ENCODE results near the gene UBAC2. TPM values are rescaled to one million over a fixed set of nuclear protein-coding genes. Genes with fewer than 3 reads are reported as not detected.
A peak's percentile ranks its signal among the peaks of the same experiment; 100 is the strongest.
"Not testable (repeated sequence)": the region's sequence is repeated elsewhere in the genome, so short reads cannot be mapped to it uniquely, and the experiment has no call there.

UBAC2 gene
- total RNA-seq, 2 donors from 2014 or later = 52.4 to 55.6 TPM

GRCh38 chr13:99218969-99219368 is 18.3 kb downstream of the UBAC2 start:
- peak; percentile 48 to 60 for DNase-seq (ENCODE audit: low spot score in 2 of 2)
- ATAC-seq = peak; percentile 70 to 81
- peak overlapping the region; percentile 95 for H3K27ac Mint-ChIP-seq
- no peaks in the 10 kb centered on the region for H3K9me3 Mint-ChIP-seq
- H3K36me3 Mint-ChIP-seq = peaks cover 15 to 30% of the 10 kb centered on the region in 2 donors

DNA sequence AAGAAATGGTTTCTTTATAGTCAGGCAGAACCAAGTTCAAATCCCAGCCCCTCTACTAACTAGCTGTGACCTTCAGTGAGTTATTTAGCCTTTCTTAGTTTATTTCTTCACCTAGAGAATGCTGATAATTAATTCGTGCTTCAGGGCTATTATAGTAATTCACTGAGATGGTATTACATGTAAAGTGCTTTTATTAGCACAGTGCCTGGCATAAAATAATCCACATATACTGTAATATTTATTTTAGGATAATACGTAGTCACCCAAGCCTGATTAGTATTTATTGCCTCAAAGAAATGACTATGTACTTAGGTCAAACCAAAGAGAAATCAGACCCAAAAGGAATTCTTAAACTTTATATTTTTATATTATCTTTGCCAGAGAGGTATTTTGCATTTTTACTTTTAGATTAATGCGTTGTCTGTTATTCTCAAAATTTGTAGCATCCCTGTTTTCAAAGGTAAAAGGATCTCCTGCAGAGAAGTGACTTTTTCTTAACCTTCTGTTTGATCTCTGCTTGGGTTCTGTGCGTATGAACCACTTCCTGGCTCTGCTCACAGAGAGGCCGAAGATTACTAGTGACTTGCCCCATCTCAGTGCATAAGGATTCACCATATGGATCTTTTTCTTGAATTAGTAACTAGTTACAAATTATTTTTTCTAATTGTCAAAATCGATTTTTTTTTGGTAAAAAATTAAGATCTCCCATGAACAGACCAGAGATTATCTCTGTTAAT is 19.7 kb downstream of the UBAC2 start:
- peaks cover 15 to 30% of the 10 kb centered on the region in 2 donors for H3K36me3 Mint-ChIP-seq
- H3K27ac Mint-ChIP-seq = peak overlapping the region in 1 of 2 donors; percentile 37
- DNase-seq (ENCODE audit: low spot score in 2 of 2) (no peak), ATAC-seq (no peak)
- H3K9me3 Mint-ChIP-seq = no peaks in the 10 kb centered on the region

GRCh38 chr13:99221567-99222239 is 21.0 kb downstream of the UBAC2 start:
- ATAC-seq (peak in 1 of 2 donors; percentile 8), DNase-seq (ENCODE audit: low spot score in 2 of 2) (no peak)
- H3K27ac Mint-ChIP-seq = peak overlapping the region; percentile 36 to 73
- H3K9me3 Mint-ChIP-seq = no peaks in the 10 kb centered on the region
- H3K36me3 Mint-ChIP-seq = peaks cover 20 to 36% of the 10 kb centered on the region in 2 donors

GRCh38 chr13:99223587-99223986 is 22.9 kb downstream of the UBAC2 start:
- ATAC-seq (no peak), DNase-seq (ENCODE audit: low spot score in 2 of 2) (no peak)
- peak overlapping the region in 1 of 2 donors; percentile 22 for H3K27ac Mint-ChIP-seq
- H3K9me3 Mint-ChIP-seq = no peaks in the 10 kb centered on the region
- H3K36me3 Mint-ChIP-seq = peaks cover 12 to 25% of the 10 kb centered on the region in 2 donors

DNA sequence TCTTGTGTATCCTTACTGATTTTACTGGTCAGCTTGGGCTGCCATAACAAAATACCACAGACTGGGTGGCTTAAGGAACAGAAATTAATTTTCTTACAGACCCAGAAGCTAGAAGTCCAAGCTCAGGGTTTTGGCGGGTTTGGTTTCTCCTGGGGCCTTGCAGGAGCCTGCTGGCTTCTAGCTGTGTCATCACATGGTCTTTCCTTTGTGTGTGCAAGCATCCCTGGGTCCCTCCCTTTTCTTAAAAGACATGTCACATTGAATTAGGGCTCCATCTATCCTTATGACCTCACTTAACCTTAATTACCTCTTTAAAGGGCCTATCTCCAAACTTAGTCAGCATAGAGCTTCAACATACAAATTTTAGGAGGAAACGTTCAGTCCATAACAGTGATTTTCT is 23.4 kb downstream of the UBAC2 start:
- Mint-ChIP-seq H3K36me3 (peaks cover 12 to 25% of the 10 kb centered on the region in 2 donors), H3K27ac (no peak overlapping the region), H3K9me3 (no peaks in the 10 kb centered on the region)
- DNase-seq (ENCODE audit: low spot score in 2 of 2) (no peak), ATAC-seq (no peak)

- no peak for ATAC-seq
- Mint-ChIP-seq H3K9me3 (no peaks in the 10 kb centered on the region), H3K36me3 (peaks cover 12 to 25% of the 10 kb centered on the region in 2 donors), H3K27ac (no peak overlapping the region)
- DNase-seq (ENCODE audit: low spot score in 2 of 2) = no peak
Observed at GRCh38 chr13:99225078-99225477, 24.4 kb downstream of the UBAC2 start.

DNA sequence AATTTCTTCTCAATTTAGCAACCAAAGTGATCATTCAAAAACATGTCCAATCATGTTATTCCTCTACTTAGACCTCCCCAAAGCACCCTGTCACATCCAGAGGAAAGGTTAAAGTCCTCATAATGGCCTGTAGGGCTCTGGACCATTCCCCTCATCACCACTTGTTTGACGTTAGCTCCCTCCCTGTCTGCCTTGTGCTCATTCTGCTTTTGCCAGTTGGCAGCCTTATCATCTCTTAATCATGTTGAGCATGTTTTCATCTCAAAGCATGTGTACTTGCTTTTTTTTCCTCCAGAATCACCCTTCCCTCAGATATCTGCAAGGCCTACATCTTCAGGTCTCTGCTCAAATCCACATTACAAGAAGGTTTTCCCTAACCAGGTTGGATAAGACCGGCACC is 25.9 kb downstream of the UBAC2 start:
- H3K36me3 Mint-ChIP-seq = peaks cover 12 to 26% of the 10 kb centered on the region in 2 donors
- ATAC-seq = no peak
- DNase-seq (ENCODE audit: low spot score in 2 of 2) = no peak
- no peaks in the 10 kb centered on the region for H3K9me3 Mint-ChIP-seq
- peak overlapping the region in 1 of 2 donors; percentile 3 for H3K27ac Mint-ChIP-seq

- no peaks in the 10 kb centered on the region for H3K9me3 Mint-ChIP-seq
- H3K36me3 Mint-ChIP-seq = peaks cover 5 to 23% of the 10 kb centered on the region in 2 donors
- peak overlapping the region in 1 of 2 donors; percentile 26 for H3K27ac Mint-ChIP-seq
- DNase-seq (ENCODE audit: low spot score in 2 of 2) (no peak), ATAC-seq (peak in 1 of 2 donors; percentile 3)
Observed at GRCh38 chr13:99227331-99227900, 26.8 kb downstream of the UBAC2 start.

DNA sequence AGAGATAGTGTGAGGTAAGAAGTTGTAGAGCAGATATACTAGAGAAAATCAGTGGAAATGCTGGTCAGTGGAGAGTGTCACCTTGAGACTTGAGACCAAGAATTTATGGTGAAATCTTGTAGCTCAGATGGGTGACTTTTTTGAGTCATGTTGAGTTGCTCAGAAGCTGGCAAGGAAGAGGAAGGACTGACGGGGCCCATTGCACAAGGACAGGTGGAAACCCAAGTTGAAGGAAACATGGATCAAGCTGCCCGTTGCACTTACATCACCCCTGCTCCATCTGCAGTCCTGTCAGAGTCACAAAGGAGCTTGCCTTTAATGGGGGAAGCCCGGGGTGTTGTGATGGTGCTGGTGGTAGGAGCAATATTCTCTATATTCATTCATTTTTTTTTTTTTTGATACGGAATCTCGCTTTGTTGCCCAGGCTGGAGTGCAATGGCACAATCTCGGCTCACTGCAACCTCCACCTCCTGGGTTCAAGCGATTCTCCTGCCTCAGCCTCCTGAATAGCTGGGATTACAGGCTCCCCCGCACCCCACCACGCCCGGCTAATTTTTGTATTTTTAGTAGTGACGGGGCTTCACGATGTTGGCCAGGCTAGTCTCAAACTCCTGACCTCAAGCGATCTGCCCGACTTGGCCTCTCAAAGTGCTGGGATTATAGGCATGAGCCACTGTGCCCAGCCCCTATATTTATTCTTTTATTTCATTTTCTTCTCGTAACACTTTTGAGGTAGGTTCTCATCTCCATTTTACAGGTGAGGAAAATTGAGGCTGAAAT is 27.4 kb downstream of the UBAC2 start:
- H3K27ac Mint-ChIP-seq = peak overlapping the region in 1 of 2 donors; percentile 35
- no peak for DNase-seq (ENCODE audit: low spot score in 2 of 2)
- ATAC-seq = peak; percentile 27 to 57
- H3K9me3 Mint-ChIP-seq = no peaks in the 10 kb centered on the region
- H3K36me3 Mint-ChIP-seq = peaks cover 5 to 21% of the 10 kb centered on the region in 2 donors

DNA sequence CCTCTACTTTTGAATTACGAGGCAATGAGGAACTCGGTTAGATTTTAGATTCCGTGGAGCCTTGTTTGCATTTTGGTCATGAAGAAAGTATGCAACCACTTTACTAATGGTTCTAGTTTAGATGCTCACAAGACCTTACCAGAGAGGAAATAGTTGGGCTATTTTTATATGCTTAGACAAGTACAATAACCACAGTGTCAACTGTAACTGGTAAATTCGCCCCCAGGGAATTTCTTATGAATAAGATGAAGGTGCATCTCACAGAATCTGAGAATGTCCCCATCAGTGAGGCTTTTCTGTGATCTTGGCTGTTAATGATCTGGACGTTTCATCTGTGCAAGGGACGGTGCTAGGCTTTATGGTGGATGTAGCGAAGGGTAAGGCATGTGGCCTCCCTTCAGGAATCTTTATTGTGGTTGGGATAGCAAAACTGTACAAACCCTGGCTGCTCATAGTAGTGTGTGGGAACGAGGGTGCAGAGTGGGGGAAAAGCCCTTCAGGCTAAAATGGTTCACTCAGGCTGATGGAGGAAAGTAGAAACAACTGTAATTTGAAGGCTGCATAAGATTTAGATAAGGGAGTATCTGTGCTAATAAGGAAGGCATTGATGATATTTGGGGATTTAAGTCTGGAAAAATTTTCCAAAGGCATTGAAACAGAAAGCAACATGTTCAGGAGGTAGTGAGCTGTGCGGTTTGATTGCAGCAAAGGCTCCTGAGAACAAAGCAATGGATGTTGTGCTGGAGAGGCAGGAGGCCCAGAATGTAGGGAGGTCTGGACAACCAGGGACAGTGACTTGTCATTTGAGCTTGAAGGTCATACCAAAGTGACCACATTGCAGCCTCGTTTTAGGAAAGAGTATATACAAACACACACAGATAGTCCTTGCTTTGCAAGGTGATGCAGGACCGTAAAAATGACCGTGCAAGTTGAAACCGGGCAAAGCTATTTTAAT is 28.4 kb downstream of the UBAC2 start:
- ATAC-seq = peak; percentile 70 to 78
- H3K36me3 Mint-ChIP-seq = peaks cover 5 to 17% of the 10 kb centered on the region in 2 donors
- no peaks in the 10 kb centered on the region for H3K9me3 Mint-ChIP-seq
- DNase-seq (ENCODE audit: low spot score in 2 of 2) = no peak
- peak overlapping the region; percentile 2 to 35 for H3K27ac Mint-ChIP-seq

- peaks cover 4 to 17% of the 10 kb centered on the region in 2 donors for H3K36me3 Mint-ChIP-seq
- not testable (repeated sequence) for H3K27ac Mint-ChIP-seq; ATAC-seq; DNase-seq (ENCODE audit: low spot score in 2 of 2); H3K9me3 Mint-ChIP-seq
Observed at GRCh38 chr13:99230588-99230987, 29.9 kb downstream of the UBAC2 start.

DNA sequence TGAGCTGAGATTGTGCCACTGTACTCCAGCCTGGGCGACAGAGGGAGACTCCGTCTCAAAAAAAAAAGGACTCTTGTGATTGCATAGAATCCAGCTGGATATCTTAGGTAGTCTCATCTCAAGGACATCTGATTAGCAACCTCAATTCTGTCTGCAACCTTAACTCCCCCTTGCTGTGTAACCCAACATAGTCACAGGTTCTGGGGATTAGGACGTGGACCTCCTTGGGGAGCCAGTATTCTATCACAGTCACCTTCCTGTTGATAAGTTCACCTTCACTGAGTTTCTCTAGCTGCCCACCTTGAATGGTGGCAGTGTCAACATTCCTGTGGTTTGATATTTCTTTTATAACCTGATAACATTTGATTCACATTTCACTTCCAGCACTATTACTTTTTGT is 30.3 kb downstream of the UBAC2 start:
- H3K27ac Mint-ChIP-seq = no peak overlapping the region
- no peak for ATAC-seq

GRCh38 chr13:99231721-99232120 is 31.1 kb downstream of the UBAC2 start:
- peak overlapping the region; percentile 10 to 50 for H3K27ac Mint-ChIP-seq
- DNase-seq (ENCODE audit: low spot score in 2 of 2) (no peak), ATAC-seq (no peak)
- H3K36me3 Mint-ChIP-seq = peaks cover 0 to 12% of the 10 kb centered on the region in 2 donors
- H3K9me3 Mint-ChIP-seq = no peaks in the 10 kb centered on the region

More for the DNA sequence above, 30.3 kb downstream of the UBAC2 start:
- Mint-ChIP-seq H3K9me3 (no peaks in the 10 kb centered on the region), H3K36me3 (peaks cover 0 to 17% of the 10 kb centered on the region in 2 donors)
- no peak for DNase-seq (ENCODE audit: low spot score in 2 of 2)

DNA sequence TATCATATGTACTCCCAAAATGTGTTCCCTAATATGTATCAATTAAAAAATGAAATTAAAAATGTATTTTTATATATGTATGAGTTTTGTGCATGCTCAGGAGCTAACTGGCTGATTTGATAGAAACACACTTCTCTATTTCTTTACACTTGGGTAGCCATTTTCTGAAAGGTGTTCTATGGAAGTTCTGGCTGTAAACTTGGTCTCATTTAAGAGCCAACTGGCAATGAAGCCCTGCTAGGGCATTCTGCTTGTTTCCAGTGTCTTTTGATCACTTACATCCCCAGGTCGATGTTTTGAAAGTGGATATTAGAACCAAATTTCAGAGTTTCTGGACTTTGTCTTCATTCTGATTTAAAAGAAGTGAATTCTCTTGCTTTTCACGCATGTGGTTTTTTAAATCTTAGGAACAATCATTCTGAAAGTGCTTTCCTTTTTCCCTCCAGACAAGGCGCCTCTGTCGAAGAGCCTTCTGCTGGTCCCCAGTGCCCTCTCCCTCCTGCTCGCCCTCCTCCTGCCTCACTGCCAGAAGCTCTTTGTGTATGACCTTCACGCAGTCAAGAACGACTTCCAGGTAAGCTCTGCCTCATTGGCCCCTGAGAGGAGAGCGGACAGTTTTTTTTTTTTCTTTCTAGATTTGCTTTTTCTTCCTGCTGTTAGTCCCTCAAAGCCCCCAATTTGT is 37.5 kb downstream of the UBAC2 start:
- peak overlapping the region; percentile 88 to 92 for H3K27ac Mint-ChIP-seq
- peaks cover 22 to 33% of the 10 kb centered on the region in 2 donors for H3K36me3 Mint-ChIP-seq
- peak; percentile 91 to 99 for ATAC-seq
- no peaks in the 10 kb centered on the region for H3K9me3 Mint-ChIP-seq
- DNase-seq (ENCODE audit: low spot score in 2 of 2) = no peak

DNA sequence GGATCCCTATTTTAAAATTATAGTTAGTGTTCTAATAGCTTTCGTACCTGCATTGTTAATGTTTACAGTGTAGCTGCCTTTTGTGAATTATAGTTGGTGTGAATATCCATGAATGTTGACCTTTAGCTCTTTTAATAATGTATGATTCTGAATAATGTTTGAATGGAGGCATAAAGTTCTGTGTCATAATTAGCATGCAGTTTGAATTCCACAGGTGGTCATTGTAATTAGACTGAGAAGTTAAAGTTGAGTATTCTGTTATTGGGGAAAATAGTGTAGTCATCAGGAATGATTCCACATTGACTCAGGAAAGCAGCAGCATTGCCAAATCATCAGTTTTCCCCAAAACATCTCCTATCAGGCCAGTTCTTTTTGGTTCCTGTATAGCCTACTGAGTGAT is 45.4 kb downstream of the UBAC2 start:
- no peak for ATAC-seq
- DNase-seq (ENCODE audit: low spot score in 2 of 2) = no peak
- H3K27ac Mint-ChIP-seq = no peak overlapping the region
- H3K9me3 Mint-ChIP-seq = peaks cover 0 to 3% of the 10 kb centered on the region in 2 donors
- H3K36me3 Mint-ChIP-seq = peaks cover 14 to 33% of the 10 kb centered on the region in 2 donors
